SHP77 treated with DMSO at 0.1 percent for 48 hours (cell line): ENCODE results near the gene BCL2L1.
"Not testable (repeated sequence)": the region's sequence is repeated elsewhere in the genome, so short reads cannot be mapped to it uniquely, and the experiment has no call there.

ENCODE experiments used
- DNase-seq: peaks from one replicate; lab custom pipeline; 2025; lab: John Stamatoyannopoulos, UW

The BCL2L1 gene

DNA sequence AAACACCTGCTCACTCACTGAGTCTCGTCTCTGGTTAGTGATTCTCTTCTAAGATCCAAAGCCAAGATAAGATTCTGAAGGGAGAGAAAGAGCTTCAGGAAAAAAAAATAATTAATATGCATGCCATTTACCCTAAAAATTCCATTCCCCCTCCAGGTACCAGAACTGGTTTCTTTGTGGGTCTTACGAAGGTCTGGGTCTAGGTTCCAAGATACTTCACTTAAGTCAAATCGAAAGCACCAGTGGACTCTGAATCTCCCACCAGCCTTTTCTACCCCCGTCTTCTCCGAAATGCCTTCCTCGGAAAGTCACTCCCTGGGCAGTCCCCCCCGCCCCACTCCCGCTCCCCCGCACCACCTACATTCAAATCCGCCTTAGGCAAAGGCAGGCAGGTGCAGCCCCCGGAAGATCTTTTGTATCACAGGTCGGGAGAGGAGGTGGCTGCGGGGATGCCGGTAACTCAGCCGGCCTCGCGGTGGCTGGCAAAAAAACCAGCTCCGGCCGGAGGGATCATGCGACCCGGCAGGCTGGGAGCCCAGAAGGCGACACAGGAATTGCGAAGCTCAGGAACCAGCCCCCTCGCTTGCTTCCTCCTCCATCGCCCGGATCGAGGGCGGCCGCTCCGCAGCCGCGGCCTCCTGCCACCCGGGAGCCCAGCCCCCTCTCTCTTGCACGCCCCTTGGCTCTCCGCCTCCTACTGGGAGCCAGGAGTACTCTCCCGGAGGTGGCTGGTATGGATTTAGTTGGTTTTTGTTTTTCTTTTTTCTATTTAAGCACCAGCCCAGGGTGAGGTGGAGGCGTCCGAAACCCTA is at the start of gene BCL2L1:
Gene BCL2L1, minus strand, starts transcription at position 612 of the 812 bp plus-strand sequence. CDS start 650 bp downstream, outside the sequence.
- DNase-seq, result peak; percentile 57

DNA sequence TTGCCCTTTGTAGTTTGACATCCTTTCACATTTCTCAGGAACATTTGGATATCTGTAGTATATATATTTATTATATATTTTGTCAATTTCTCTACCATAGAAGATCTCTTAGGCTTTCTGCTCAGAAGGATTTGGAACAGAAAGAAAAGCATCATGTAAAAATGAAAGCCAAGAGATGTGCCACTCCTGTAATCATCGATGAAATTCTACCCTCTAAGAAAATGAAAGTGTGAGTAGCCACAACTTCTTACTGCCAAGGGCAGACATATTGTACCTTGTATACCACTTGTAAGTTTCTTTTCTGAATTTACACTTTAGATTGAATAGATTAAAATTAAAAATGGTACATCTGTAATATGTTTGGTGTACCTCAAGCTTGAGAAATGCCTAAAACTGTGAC is 47.6 kb upstream of the BCL2L1 start:
- no peak for DNase-seq

DNA sequence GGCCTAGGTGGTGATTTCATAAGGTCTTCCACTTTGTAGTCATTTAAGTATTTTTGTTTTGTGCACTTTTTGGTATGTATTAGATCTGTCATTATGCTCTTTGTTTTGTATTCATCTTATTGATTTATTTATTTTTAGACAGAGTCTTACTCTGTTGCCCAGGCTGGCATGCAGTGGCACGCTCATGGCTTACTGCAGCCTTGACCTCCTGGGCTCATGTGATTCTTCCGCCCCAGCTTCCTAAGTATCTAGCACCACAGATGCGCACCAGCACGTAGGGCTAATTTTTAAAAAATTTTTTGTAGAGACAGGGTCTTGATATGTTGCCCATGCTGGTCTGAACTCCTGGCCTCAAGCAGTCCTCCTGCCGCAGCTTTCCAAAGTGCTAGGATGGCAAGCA is 47.0 kb upstream of the BCL2L1 start:
- no peak for DNase-seq

DNA sequence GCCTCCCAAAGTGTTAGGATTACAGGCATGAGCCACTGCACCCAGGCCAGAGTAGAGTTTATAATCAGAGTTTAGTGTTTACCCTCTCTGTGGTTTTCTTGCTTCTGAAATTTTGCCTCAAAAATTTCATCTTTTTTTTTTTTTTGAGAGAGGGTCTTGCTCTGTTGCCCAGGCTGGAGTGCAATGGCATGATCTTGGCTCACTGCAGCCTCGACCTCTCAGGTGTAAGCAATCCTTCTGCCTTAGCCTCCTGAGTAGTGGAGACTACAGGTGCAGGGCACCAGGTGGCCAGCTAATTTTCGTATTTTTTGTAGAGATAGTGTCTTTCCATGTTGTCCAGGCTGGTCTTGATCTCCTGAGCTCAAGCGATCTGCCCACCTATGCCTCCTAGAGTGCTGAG is 45.1 kb upstream of the BCL2L1 start:
- DNase-seq, result no peak

DNA sequence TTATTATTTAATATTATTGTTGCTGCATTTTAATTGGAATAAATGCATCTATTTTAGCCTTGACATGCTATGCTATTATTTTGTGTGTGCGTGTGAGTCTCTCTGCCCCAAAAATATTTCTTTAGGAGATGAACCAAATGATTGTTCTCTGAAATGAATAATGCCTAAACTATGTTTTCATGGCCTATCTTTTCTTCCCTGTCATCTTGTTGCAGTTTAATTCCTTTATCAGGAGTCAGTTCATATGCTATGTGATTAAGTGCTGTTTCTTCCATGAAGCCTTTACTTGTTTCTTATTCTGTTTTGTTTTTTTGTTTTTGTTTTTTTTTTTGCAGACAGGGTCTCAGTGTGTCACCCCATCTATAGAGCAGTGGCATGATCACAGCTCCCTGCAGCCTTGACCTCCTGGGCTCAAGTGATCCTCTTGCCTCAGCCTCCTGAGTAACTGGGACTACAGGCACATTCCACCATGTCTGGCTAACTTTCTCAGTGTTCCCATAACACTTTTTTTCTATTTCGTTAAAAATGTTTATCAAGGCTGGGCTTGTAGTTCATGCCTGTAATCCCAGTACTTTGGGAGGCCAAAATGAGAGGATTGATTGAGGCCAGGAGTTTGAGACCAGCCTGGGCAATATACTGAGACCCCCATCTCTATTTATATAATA is 42.1 kb upstream of the BCL2L1 start:
- no peak for DNase-seq

DNA sequence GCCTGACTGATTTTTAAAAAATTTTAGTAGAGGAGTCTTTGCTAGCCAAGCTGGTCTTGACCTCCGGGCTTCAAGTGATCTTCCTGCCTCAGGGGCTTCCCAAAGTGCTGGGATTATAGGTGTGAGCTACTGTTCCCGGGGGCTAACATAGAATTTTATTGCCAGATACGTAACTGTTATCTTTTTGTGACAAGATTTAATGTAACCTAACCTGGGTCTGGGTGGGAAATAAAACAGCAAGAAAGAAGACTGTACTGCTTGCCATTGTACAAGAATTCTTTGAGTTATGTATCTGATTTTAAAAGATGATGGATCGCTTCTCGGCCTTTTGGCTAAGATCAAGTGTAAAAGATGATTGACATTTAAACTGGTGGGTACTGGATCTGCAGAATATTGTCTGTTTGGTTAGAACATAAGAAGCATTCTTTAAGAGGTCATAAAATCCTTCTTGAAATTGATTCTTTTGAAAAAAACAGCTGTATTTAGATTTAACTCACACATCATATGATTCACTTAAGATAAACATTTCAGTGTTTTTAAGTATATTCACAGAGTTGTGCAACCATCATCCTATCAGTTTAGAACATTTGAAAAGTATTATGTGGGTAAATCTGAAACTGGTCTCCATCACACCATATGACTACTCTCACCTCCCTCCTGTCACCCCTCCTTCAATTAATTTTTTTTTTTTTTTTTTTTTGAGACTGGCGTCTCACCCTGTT is 38.0 kb upstream of the BCL2L1 start:
- no peak for DNase-seq

DNA sequence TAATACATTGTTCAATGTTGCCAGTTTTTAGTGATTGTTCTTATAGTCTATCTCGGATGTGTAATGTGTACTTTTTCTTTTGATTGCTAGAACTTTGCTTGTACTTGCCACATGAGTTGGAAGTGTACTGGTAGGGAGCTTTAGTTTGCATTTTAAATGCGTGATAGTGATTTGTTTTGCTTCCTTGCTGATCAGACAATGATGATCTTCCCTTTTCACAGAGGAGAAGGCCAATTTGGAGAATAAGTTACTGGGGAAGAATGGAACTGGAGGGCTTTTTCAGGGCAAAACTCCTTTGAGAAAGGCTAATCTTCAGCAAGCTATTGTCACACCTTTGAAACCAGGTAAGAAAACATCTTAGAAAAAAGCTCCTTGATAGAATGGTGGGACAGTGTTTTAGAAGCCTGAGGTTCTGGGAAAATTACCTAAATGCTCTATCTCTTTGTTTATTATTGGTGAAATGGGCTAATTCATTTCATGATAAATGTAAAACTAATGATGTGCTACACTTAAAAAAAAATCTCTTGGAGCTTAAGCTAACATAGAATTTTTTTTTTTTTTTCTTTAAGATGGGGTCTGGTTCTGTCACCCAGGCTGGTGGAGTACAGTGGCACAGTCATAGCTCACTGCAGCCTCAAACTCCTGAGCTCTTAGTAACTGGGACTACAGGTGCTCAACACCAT is 37.3 kb upstream of the BCL2L1 start:
- DNase-seq, result no peak

DNA sequence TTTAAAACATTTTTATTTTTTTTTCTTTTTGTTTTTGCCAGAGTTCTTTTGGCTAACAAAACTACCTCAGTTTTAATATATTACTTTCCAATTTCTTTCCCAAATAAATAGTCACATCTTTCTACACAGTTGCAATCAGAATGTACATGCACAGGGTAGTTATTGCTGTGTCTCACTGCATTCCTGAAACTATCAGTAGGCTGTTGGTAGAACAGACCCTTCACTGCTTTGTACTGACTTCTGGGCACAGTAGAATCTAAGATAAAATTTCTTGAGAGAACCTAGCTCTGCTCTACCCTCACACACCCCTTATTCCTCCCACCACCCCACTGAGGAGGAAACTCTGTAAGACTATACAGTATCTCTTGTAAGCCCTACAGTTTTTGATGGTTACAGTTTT is 36.3 kb upstream of the BCL2L1 start:
- no peak for DNase-seq

DNA sequence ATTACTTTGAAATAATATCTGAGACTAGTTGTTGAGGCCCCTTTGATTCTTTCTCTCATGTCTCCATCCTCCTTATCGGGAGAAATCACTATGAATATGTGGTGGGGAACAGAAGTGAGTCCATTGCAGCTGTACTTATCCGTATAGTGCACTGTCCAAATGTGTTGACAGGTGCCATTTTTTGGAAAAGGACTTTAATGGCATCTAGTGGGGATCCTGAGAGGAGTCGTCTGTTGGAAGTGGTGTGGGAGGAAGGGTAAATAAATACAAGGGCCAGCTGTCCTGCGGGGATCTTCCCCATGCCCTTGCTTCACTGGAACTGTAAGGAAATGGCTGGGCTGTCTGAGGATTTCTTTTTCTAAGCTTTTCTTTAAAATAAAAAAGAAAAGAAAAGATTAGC is 35.9 kb upstream of the BCL2L1 start:
- DNase-seq, result no peak

DNA sequence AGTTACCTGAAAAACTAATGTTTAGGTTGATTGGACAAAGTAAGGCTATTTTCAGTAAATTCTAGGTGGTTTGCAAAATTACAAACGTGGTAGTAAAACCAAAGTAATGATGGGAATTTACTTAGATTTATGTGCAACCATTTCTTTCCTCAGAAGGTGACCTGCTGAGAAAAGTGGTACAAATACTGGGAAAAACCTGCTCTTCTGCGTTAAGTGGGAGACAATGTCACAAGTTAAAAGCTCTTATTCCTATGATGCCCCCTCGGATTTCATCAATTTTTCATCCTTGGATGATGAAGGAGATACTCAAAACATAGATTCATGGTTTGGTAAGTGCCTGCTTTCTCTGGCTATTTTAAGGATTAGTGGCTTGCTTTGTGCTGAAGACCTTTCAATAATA is 34.6 kb upstream of the BCL2L1 start:
- DNase-seq, result no peak

DNA sequence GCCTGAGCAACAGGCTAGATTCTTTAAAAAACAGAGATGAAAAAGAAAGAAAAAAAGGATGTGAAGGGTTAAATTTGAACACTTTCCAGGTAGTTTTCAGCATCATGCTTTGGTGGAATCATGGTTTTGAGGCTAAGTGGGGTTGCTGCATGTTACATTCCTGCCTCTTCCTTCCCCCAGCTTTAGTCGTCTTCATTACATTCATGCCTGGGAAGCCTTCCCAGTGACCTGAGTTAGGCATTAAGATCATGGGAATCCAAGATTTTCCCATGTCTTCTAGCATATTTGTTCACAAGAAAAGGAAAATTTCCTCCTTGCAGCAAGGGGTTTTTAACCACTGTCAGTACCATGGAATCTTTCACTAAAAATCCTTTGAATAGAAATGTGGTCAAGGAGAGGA is 28.5 kb upstream of the BCL2L1 start:
- no peak for DNase-seq

DNA sequence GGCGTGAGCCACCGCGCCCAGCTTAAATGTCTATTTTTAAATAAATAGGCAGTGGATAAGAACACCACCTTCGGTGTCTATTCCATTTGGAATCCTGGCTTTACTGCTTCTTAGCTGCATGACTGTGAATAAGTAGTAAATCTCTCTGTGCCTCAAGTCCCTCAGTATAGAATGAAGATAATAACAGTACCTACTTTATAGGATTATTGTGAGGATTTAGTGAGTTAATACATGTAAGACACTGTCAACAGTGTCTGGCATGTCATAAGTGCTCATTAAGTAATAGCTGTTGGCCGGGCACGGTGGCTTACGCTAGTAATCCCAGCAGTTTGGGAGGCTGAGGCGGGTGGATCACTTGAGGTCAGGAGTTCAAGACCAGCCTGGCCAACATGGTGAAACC is 26.6 kb upstream of the BCL2L1 start:
- no peak for DNase-seq

DNA sequence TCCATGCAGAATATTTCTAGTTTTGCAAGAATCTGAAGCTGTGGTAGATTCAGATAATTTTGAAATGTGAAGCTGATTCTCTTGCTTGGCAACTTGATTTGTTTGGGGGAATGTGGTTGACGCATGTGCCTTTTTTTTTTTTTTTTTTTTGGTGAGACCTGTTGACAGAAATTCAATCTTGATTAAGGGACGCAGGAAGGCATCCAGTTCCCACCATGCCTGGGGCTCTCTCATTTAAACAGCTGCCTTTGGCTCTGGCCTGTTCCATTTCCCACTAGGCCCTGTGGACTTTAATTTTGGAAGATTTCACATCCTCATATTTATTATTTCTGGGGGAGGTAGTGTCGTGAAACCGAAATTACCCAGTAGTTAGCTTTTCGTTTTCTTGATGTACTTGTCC is 25.0 kb upstream of the BCL2L1 start:
- DNase-seq, result no peak

DNA sequence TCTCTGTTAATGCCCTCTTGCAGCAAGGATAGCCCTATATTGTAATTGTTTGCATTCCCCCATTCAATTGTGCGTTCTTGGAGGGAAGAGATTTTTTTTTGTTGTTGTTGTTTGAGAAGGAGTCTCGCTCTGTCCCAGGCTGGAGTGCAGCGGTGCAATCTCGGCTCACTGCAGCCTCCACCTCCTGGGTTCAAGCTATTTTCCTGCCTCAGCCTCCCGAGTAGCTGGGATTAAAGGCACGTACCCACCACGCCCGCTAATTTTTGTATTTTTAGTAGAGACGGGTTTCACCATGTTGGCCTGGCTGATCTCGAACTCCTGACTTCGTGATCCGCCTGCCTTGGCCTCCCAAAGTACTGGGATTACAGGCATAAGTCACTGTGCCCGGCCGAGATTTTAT is 24.4 kb upstream of the BCL2L1 start:
- not testable (repeated sequence) for DNase-seq

DNA sequence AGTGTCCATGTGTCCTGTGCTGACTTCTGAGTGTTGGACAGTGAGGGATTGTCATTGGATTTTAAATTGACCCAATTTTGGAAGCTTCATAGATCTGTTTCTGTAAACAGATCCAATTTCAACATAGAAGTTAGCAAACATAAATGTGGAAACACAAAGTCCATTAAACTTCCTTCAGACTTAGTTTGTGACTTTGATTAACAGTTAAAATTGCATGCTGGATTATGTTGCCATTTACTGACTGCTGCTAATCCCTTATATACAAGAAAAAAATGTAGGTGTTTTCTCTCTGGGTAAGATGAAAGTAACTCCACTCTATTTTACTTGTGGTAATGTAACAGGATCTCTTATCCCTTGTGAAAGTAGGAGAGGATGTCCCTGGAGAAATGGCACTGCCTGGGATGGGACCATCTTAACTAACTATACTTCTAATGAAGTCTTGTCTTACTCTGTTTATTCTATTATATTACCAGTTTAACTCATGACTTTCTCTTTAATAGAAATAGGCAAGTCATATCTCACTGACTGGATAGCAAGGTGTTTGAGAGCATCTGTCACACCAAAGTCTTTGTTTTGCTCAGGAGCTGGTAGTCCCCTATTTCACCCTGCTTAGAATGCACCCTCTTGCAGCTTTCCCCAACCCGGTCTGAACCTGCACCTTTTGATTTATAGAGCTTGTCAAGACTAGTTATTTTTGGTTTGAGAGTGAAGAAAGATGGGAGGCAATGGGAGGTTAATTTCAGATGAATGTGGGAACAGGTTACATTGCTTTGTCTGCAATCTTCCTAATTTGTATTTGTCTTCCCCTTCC is 23.6 kb upstream of the BCL2L1 start:
- DNase-seq, result no peak

DNA sequence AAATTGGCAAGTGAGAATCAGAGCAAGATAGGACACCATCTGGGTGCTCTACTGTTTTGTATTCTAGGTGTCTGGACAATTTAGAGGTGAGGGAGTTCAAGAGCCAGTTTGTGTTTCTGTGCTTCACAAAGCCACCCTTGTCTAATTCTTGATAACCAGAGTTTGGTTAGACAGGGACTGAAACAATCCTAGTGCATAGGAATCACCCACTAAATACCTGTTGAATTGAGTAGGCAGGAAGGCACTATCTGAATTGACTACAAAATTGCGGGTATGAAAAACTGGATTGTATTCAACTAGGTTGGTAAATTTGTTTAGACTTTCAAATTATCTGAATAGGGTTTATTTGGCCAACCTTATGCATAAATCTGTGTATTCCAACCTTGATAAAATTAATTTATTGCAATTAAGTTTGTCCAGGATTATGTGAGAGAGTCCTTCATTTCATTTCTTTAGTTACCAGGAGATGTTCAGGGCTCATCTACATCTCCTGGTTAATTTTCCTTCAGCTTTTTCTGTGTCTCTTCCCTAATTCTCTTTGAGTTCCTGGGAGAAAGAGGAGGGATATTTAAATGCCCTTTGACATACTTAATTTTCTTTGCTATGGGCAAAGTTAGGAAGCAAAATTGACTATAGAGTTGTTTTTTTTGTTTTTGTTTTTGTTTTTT is 18.1 kb upstream of the BCL2L1 start:
- no peak for DNase-seq

DNA sequence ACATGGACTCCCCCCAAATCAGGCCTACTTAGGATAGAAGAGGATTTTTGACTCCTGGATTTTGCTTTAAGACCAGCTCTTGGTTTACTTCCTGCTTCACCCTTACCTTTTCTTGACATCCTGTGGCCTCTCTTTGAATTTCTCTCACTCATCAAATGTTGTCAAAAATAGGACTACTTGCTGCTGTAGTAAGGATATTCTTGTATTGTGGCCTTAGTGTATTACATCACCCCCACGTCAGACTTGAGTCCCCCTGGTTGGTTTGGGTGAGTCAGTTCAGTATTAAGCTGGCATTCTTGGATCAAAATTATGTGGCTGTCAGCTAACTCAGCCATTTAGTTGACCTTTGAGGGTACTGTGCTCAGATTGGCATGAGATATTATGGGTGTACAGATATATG is 17.5 kb upstream of the BCL2L1 start:
- DNase-seq, result no peak

DNA sequence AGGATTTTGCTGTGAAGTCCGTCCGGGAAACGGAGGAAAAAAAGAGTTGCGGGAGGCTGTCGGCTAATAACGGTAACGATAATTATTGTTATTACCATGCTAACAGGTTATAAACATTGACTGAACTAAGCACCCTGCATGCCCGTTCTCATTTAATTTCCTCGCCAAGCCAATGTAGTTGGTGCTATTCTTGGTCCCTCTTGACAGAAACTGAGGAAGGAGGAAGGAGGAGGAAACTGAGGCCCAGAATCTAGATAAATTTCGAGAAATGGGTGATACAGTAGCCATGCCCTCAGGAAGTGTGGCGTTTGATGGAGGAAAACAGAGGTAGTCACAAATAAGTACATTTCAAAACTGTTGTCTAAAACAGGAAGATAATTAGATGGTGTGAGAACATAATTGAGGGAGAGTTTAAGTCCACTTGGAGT is 16.9 kb upstream of the BCL2L1 start:
- DNase-seq, result no peak

DNA sequence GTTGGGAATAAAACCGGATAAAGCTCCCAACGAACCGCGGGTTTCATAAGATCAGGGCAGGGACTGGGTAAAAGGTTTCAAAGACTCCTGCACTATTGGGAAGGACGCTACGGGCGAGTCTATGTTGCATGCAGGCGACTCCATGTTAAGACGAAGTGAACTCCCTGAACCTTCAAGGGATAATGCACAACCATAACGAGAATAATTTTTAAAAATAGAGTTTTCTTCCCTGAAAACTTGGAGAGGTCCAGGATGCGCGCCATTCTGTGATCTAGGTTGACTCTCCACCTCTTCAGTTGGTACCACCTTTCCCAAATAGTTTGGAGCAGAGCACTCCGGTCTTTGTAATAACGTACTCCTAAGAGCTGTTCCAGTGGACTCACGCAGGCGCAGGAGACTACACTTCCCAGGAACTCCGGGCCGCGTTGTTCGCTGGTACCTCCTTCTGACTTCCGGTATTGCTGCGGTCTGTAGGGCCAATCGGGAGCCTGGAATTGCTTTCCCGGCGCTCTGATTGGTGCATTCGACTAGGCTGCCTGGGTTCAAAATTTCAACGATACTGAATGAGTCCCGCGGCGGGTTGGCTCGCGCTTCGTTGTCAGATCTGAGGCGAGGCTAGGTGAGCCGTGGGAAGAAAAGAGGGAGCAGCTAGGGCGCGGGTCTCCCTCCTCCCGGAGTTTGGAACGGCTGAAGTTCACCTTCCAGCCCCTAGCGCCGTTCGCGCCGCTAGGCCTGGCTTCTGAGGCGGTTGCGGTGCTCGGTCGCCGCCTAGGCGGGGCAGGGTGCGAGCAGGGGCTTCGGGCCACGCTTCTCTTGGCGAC is 16.3 kb upstream of the BCL2L1 start, which contains the start of gene TPX2:
Gene TPX2, plus strand, starts transcription at position 562 of the 821 bp plus-strand sequence. CDS start 18,187 bp downstream, outside the sequence.
- DNase-seq, result peak; percentile 97

DNA sequence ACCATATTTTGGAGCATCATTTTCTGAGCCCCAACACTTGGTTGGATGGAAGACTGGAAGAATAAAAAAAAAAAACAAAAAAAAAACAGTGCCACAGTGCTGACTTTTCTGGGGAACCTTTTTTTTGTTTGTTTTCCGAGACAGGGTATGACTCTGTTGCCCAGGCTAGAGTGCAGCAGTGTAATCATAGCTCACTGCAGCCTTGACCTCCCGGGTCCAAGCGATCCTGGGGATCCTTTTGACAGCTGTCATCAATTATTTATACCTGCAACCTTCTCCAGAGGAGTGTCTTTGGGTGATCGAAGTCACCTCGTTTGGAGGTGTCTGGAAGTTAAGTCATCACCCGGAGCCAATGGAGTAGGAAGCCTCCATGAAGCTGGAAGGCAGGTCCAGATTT is 8.7 kb upstream of the BCL2L1 start:
- DNase-seq, result no peak
